H1 (cell line): ENCODE measurements around the gene ATP5F1C. TPM values are rescaled to one million over a fixed set of nuclear protein-coding genes. Genes with fewer than 3 reads are reported as not detected.
A peak's percentile ranks its signal among the peaks of the same experiment; 100 is the strongest.

Source experiments
- CTCF ChIA-PET: fragments of 300-600 bp; sonication (Branson Sonifier 250); formaldehyde crosslinking; loops from one replicate; lab custom pipeline; 2021; ENCODE audit not compliant: partially characterized antibody; lab: Charles Lee
- POLR2A ChIA-PET: fragments of 300-600 bp; sonication (Branson Sonifier 250); formaldehyde crosslinking; loops from one replicate; lab custom pipeline; 2021; ENCODE audit warnings: inconsistent platforms; ENCODE audit not compliant: partially characterized antibody; lab: Charles Lee
- DNase-seq, 2 experiments: peaks; one replicate each; pipeline versions ENCODE4 v3.0.0 to v3.0.0-alpha.2; 2010 to 2022; ENCODE audit warnings: low spot score in 2 of 2, low read depth in 1 of 2, mixed read lengths in 1 of 2
- FAIRE-seq: peaks from 2 replicates; lab custom pipeline; 2011; peaks lifted over from hg19 to GRCh38; lab: Jason Lieb, UNC
- H2AFZ ChIP-seq: 2 replicates; pipeline ENCODE4 v1.8.1; 2012; ENCODE audit warnings: low read length, inconsistent platforms
- H2AK5ac ChIP-seq: 2 replicates; pipeline ENCODE4 v1.6.1; 2013; ENCODE audit warnings: low read depth, low read length
- H2BK120ac ChIP-seq: replicated peaks from 2 replicates; pipeline ENCODE3; 2013; ENCODE audit warnings: low read depth, low read length, inconsistent platforms
- H2BK12ac ChIP-seq: 2 replicates; pipeline ENCODE4 v1.6.1; 2013; ENCODE audit warnings: low read depth, low read length
- H2BK15ac ChIP-seq: 2 replicates; pipeline ENCODE4 v1.6.1; 2013; ENCODE audit warnings: low read length
- H2BK20ac ChIP-seq: 2 replicates; pipeline ENCODE4 v1.6.1; 2013; ENCODE audit warnings: low read length
- H2BK5ac ChIP-seq: 2 replicates; pipeline ENCODE4 v1.6.1; 2013; ENCODE audit warnings: low read depth, low read length
- H3K14ac ChIP-seq: 2 replicates; pipeline ENCODE4 v1.6.1; 2013; ENCODE audit warnings: inconsistent platforms; ENCODE audit not compliant: insufficient read length
- H3K18ac ChIP-seq: 2 replicates; pipeline ENCODE4 v1.6.1; 2013; ENCODE audit warnings: low read length; ENCODE audit errors: extremely low read depth
- H3K23ac ChIP-seq: 2 replicates; pipeline ENCODE4 v1.6.1; 2013; ENCODE audit warnings: inconsistent platforms; ENCODE audit not compliant: insufficient read length
- H3K23me2 ChIP-seq: 2 replicates; pipeline ENCODE4 v1.6.1; 2013; ENCODE audit warnings: low read depth, low read length
- H3K27ac ChIP-seq: 2 replicates; pipeline ENCODE4 v1.6.1; 2011; ENCODE audit warnings: low read depth, low read length, inconsistent platforms
- H3K27me3 ChIP-seq, 4 experiments: replicated peaks in 1 of 4; 1 replicate in 1 of 4; 2 replicates in 3 of 4; pipeline versions ENCODE4 v1.6.1 to v1.8.1; 2011 to 2013; ENCODE audit warnings: low read length in 3 of 4, mild to moderate bottlenecking in 3 of 4, inconsistent platforms in 2 of 4, mixed read lengths in 2 of 4, moderate library complexity in 1 of 4; ENCODE audit not compliant: control insufficient read depth in 3 of 4, insufficient read depth in 3 of 4; ENCODE audit errors: extremely low read depth in 1 of 4
- H3K36me3 ChIP-seq, 4 experiments: 2 replicates each; pipeline versions ENCODE4 v1.6.1 to v1.8.1; 2011 to 2013; ENCODE audit warnings: mild to moderate bottlenecking in 4 of 4, low read length in 3 of 4, moderate library complexity in 2 of 4, control low read depth in 1 of 4, inconsistent platforms in 1 of 4; ENCODE audit not compliant: insufficient read depth in 4 of 4, control insufficient read depth in 2 of 4
- H3K4ac ChIP-seq: replicated peaks from 2 replicates; pipeline ENCODE3; 2013; ENCODE audit warnings: low read length, low read depth, mixed read lengths, inconsistent platforms; ENCODE audit not compliant: insufficient read length
- H3K4me1 ChIP-seq, 4 experiments: replicated peaks in 1 of 4; 1 replicate in 1 of 4; 2 replicates in 3 of 4; pipeline versions ENCODE4 v1.6.1 to v1.8.1; 2011 to 2013; ENCODE audit warnings: low read length in 3 of 4, inconsistent platforms in 2 of 4, mixed read lengths in 1 of 4; ENCODE audit not compliant: insufficient read depth in 4 of 4, control insufficient read depth in 3 of 4
- H3K4me2 ChIP-seq, 2 experiments: 2 replicates each; pipeline versions ENCODE4 v1.6.1 to v1.8.1; 2011 to 2013; ENCODE audit warnings: low read depth in 2 of 2, low read length in 2 of 2, control low read depth in 1 of 2, inconsistent platforms in 1 of 2, mild to moderate bottlenecking in 1 of 2; ENCODE audit not compliant: insufficient read depth in 1 of 2
- H3K4me3 ChIP-seq, 4 experiments: fragments of 200-600, 300-600 bp in 1 of 4; sonication (generic), shearing (Covaris generic), sonication (Bioruptor Twin) in 1 of 4; 2 replicates each; pipeline versions ENCODE4 v1.5.1 to v1.8.1; 2011 to 2016; ENCODE audit warnings: low read length in 4 of 4, low read depth in 3 of 4, control low read depth in 2 of 4, inconsistent platforms in 2 of 4, mild to moderate bottlenecking in 2 of 4, mixed read lengths in 1 of 4, moderate library complexity in 1 of 4; ENCODE audit not compliant: insufficient read depth in 2 of 4; ENCODE audit errors: extremely low read depth in 1 of 4
- H3K56ac ChIP-seq: replicated peaks from 2 replicates; pipeline ENCODE3; 2013; ENCODE audit warnings: low read depth, mild to moderate bottlenecking, mixed read lengths, low read length, inconsistent platforms; ENCODE audit not compliant: insufficient read length
- H3K79me1 ChIP-seq: 2 replicates; pipeline ENCODE4 v1.6.1; 2013; ENCODE audit warnings: low read depth, low read length, control low read depth
- H3K79me2 ChIP-seq, 2 experiments: 2 replicates each; pipeline versions ENCODE4 v1.6.1 to v1.8.1; 2012 to 2013; ENCODE audit warnings: low read length in 2 of 2, mild to moderate bottlenecking in 2 of 2, inconsistent platforms in 1 of 2; ENCODE audit not compliant: insufficient read depth in 2 of 2, control insufficient read depth in 1 of 2
- H3K9ac ChIP-seq, 4 experiments: replicated peaks in 1 of 4; 1 replicate in 1 of 4; 2 replicates in 3 of 4; pipeline versions ENCODE4 v1.6.1 to v1.8.1; 2011 to 2013; ENCODE audit warnings: low read depth in 3 of 4, low read length in 3 of 4, control low read depth in 2 of 4, mild to moderate bottlenecking in 2 of 4, moderate library complexity in 2 of 4, inconsistent platforms in 1 of 4; ENCODE audit errors: extremely low read depth in 1 of 4
- H3K9me3 ChIP-seq, 2 experiments: 2 replicates each; pipeline versions ENCODE4 v1.6.1 to v1.8.1; 2012 to 2013; ENCODE audit warnings: mild to moderate bottlenecking in 2 of 2, moderate library complexity in 2 of 2, control low read depth in 1 of 2, inconsistent platforms in 1 of 2, low read depth in 1 of 2, low read length in 1 of 2, mixed read lengths in 1 of 2; ENCODE audit not compliant: insufficient read depth in 2 of 2
- H4K20me1 ChIP-seq, 2 experiments: replicated peaks in 1 of 2; 2 replicates each; pipeline versions ENCODE3 to v1.8.1; 2011 to 2013; ENCODE audit warnings: inconsistent platforms in 2 of 2, low read length in 2 of 2, mild to moderate bottlenecking in 1 of 2; ENCODE audit not compliant: insufficient read depth in 2 of 2, control insufficient read depth in 1 of 2
- H4K5ac ChIP-seq: 2 replicates; pipeline ENCODE4 v1.6.1; 2013; ENCODE audit warnings: low read length, low read depth, mixed read lengths, inconsistent platforms; ENCODE audit not compliant: insufficient read length
- H4K8ac ChIP-seq: 2 replicates; pipeline ENCODE4 v1.8.0; 2013; ENCODE audit warnings: mild to moderate bottlenecking, moderate library complexity, low read length, inconsistent platforms; ENCODE audit not compliant: insufficient read depth; ENCODE audit errors: extremely low read depth
- H4K91ac ChIP-seq: replicated peaks from 2 replicates; pipeline ENCODE3; 2013; ENCODE audit warnings: low read length, mixed read lengths, inconsistent platforms; ENCODE audit not compliant: insufficient read length
- NRF1 ChIP-seq: IDR thresholded peaks from 2 replicates; pipeline ENCODE4 v1.6.1; 2011; ENCODE audit warnings: mild to moderate bottlenecking, low read depth, low read length, improper control_type of control experiment
- RFX5 ChIP-seq: IDR thresholded peaks from 2 replicates; pipeline ENCODE4 v1.6.1; 2011; ENCODE audit warnings: low read depth, low read length, improper control_type of control experiment, borderline replicate concordance
- SAP30 ChIP-seq: fragments of 300-600 bp; sonication (generic); IDR thresholded peaks from 2 replicates; pipeline ENCODE4 v1.7.1; 2012; ENCODE audit warnings: low read length, moderate library complexity, mild to moderate bottlenecking, inconsistent platforms; ENCODE audit not compliant: insufficient read depth, insufficient replicate concordance
- TAF1 ChIP-seq: IDR thresholded peaks from 2 replicates; pipeline ENCODE4 v1.6.1; 2011; ENCODE audit warnings: mild to moderate bottlenecking, low read depth, low read length
- WGBS, 2 experiments: shearing (Covaris generic) in 1 of 2; methylation state at CpG; one replicate each; pipeline versions ENCODE4 v1.1.6 to v1.1.7; 2013 to 2015; ENCODE audit warnings: low lambda C conversion rate in 2 of 2, mixed read lengths in 2 of 2, inconsistent platforms in 1 of 2, low coverage in 1 of 2, missing lambda C conversion rate in 1 of 2; ENCODE audit not compliant: insufficient replicate concordance in 2 of 2, insufficient coverage in 1 of 2, insufficient read length in 1 of 2; ENCODE audit errors: extremely low coverage in 1 of 2, missing lambda C conversion rate in 1 of 2; 5-methylcytosine and 5-hydroxymethylcytosine counted together
- long read RNA-seq, 2 experiments: library from RNA in 1 of 2; library from capped mRNA in 1 of 2; stranded (forward); transcript quantifications; one replicate each; pipeline ENCODE4 v2.0.0, GENCODE V29; 2021; ENCODE audit warnings: inconsistent platforms in 1 of 2
- polyA minus RNA-seq, 3 experiments: library from RNA; depleted of rRNA, polyadenylated mRNA; stranded (reverse); fragments of >200 nt; gene quantifications; 1 replicate in 2 of 3; 2 replicates in 1 of 3; pipeline ENCODE4 v1.2.3, GENCODE V29; 2011
- polyA plus RNA-seq, 7 experiments: library from polyadenylated mRNA; depleted of rRNA in 3 of 7; stranded (reverse) in 5 of 7; unstranded in 2 of 7; fragments of >200 nt in 5 of 7; fragments of 200-250 nt in 2 of 7; gene quantifications; 1 replicate in 5 of 7; 2 replicates in 1 of 7; 4 replicates in 1 of 7; pipeline versions ENCODE4 v1.2.1 to v1.2.3, GENCODE V29; 2011 to 2013; ENCODE audit warnings: missing spikeins in 2 of 7, mixed read lengths in 2 of 7
- total RNA-seq: library from RNA; stranded (reverse); fragmentation: NEBNext Ultra II Directional; extraction: Animal tissue kit (Norgen Biotek cat#: 25700); gene quantifications from 2 replicates; pipeline ENCODE4 v1.2.1, GENCODE V29; 2021
- TF ChIP-seq, protein P1 (sequence below): IDR thresholded peaks from 2 replicates; pipeline ENCODE4 v1.6.1; 2012; ENCODE audit warnings: inconsistent platforms

Gene ATP5F1C
- total RNA-seq (265 and 272 TPM in 2 replicates), polyA plus RNA-seq (2011; rRNA removed) (105 and 221 TPM in 2 replicates), polyA minus RNA-seq (2011; rRNA and poly(A)+ RNA removed) (114 and 178 TPM in 2 replicates)
- 216 TPM for polyA plus RNA-seq (2011; cell fraction: cytosol; rRNA removed)
- 82.9 TPM for polyA plus RNA-seq (2011; cell fraction: nucleus; rRNA removed)
- 245 to 363 TPM (median 270 TPM) in 4 replicates for polyA plus RNA-seq (2012, experiment 1 of 2)
- polyA plus RNA-seq (2012, experiment 2 of 2): 165 TPM
- polyA plus RNA-seq (2013, experiment 1 of 2): 341 TPM
- 350 TPM for polyA plus RNA-seq (2013, experiment 2 of 2)
- 101 TPM for polyA minus RNA-seq (2011; cell fraction: cytosol; rRNA and poly(A)+ RNA removed)
- polyA minus RNA-seq (2011; cell fraction: nucleus; rRNA and poly(A)+ RNA removed): 109 TPM
- long read RNA-seq, experiment 1, transcript ATP5F1C-202 (10 exons, 1,163 nt): major isoform, 209 of 299 reads
- long read RNA-seq, experiment 1, transcript ATP5F1C-209 (4 exons, 460 nt): minor isoform, 6 of 299 reads
- long read RNA-seq, experiment 1, transcript ATP5F1C-210 (9 exons, 1,096 nt): minor isoform, 5 of 299 reads
- long read RNA-seq, experiment 1, partial matches to known transcripts: 50 of 299 reads
- long read RNA-seq, experiment 1, other reads (novel, unspliced or antisense): 25 of 299 reads
- long read RNA-seq, experiment 2, transcript ATP5F1C-202 (10 exons, 1,163 nt): major isoform, 407 of 452 reads
- long read RNA-seq, experiment 2, transcript ATP5F1C-201 (9 exons, 1,078 nt): minor isoform, 18 of 452 reads
- long read RNA-seq, experiment 2, partial matches to known transcripts: 3 of 452 reads
- long read RNA-seq, experiment 2, other reads (novel, unspliced or antisense): 23 of 452 reads

DNA sequence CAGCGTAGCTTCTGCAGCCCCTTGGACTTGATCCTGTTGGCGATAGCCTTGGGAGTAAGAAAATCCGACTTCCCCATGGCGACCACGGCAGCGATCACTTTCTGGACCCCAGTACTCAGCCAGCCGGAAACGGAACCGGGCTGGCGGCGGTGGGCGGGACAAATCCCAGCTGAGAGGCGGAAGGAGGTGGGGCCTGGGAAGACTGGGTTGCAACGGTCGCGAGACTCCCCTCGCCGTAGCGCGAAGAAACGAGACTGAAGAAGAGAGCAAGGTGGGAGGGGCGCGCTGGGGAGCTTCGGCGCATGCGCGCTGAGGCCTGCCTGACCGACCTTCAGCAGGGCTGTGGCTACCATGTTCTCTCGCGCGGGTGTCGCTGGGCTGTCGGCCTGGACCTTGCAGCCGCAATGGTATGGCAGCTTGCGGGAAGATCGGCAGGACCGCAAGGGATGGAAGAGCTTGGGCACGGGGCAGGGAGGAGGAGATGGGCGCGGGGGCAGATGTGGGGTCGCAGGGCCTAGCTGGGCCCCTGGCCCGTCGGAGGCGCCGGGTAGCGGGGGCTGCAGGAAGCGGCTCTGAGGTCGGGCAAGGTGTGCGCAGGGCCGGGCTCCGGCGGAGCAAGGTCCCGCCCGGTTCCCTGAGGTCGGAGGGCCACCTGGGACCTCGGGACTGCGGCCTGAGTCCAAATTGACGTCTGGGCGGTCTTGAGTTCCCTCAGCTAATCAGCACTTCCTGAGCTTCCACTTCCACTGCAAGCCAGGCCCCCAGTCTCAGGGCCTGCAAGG lies at the start of gene ATP5F1C, which contains the start of gene KIN:
Gene ATP5F1C, plus strand, starts transcription at position 321 of the 782 bp plus-strand sequence. Its CDS starts 31 bp downstream, at position 352.
Gene KIN, minus strand, starts transcription at position 137 of the 782 bp plus-strand sequence. Its CDS starts 60 bp downstream, at position 77.
- Histone ChIP-seq H3K79me2 (peaks cover 24 to 96% of the 10 kb centered on the region in 2 experiments), H2BK12ac (no peak within 1 kb of the TSS), H2BK20ac (no peak within 1 kb of the TSS), H4K20me1 (peaks cover 7 to 8% of the 10 kb centered on the region in 2 experiments), H3K9me3 (no peaks in the 10 kb centered on the region), H3K4ac (no peak within 1 kb of the TSS), H3K27me3 (no peaks in the 10 kb centered on the region), H3K36me3 (peaks cover 0 to 16% (median 0%) of the 10 kb centered on the region in 4 experiments; a peak in 2 of 8 replicates), H3K4me3 (peak within 1 kb of the TSS; percentile 77 to 98 (median 92)), H2BK5ac (peak within 1 kb of the TSS; percentile 87), H3K27ac (peak within 1 kb of the TSS; percentile 66), H4K5ac (peak within 1 kb of the TSS; percentile 79), H3K4me1 (peaks cover 0 to 5% (median 1%) of the 10 kb centered on the region in 4 experiments; a peak in 4 of 7 replicates), H3K9ac (peak within 1 kb of the TSS; percentile 88 to 92 (median 90)), H3K18ac (peak within 1 kb of the TSS; percentile 96), H2BK15ac (no peak within 1 kb of the TSS), H4K91ac (no peak within 1 kb of the TSS), H3K56ac (peak within 1 kb of the TSS; percentile 55), H3K23ac (no peak within 1 kb of the TSS), H3K23me2 (0 out of 2 replicates have a peak, but pooled peaks cover 9% of the 10 kb centered on the region), H4K8ac (peak within 1 kb of the TSS; percentile 93), H3K79me1 (peaks cover 2% of the 10 kb centered on the region; the same call in 1 of the 2 replicates), H3K4me2 (peak within 1 kb of the TSS; percentile 89 to 94), H2BK120ac (no peak within 1 kb of the TSS), H2AK5ac (no peak within 1 kb of the TSS), H2AFZ (peak within 1 kb of the TSS; percentile 96; the same call in 1 of the 2 replicates), H3K14ac (no peak within 1 kb of the TSS)
- peak; percentile 93 to 98 for DNase-seq
- peak; percentile 24 for FAIRE-seq
- ChIA-PET POLR2A (interaction anchor here (0.6 to 3.2 kb wide), 10 partner anchors 8 to 258 kb away, joined by 3 to 28 read pairs (median 4); partner anchors contain the start of gene TAF3), CTCF (interaction anchor here (0.7 to 1.3 kb wide), 5 partner anchors 9 to 1350 kb away, joined by 3 to 4 read pairs (median 4); no protein-coding TSS in a partner anchor)
- 2% methylated on average over 45 of the region's 59 CpGs; no CpG with 5 or more reads in 1 of the 2 experiments for WGBS, 2 experiments
- TF ChIP-seq SAP30 (no peak), NRF1 (peak; percentile 54), TAF1 (peak; percentile 84), RFX5 (no peak)
- TF ChIP-seq, protein P1, sequence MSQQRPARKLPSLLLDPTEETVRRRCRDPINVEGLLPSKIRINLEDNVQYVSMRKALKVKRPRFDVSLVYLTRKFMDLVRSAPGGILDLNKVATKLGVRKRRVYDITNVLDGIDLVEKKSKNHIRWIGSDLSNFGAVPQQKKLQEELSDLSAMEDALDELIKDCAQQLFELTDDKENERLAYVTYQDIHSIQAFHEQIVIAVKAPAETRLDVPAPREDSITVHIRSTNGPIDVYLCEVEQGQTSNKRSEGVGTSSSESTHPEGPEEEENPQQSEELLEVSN: no peak
